ENCODE data around the gene KRT71. TPM values are rescaled to one million over a fixed set of nuclear protein-coding genes. Genes with fewer than 3 reads are reported as not detected.

KRT71 gene
- total and polyA plus RNA-seq, 8 donors, result not detected

GRCh38 chr12:52539821-52540173, 13.1 kb downstream of the KRT71 start:
- peaks cover 7 to 13% (median 9%) of the 10 kb centered on the region in 4 donors for H3K4me1 ChIP-seq
- H3K27me3 ChIP-seq, result no peaks in the 10 kb centered on the region
- no peak for DNase-seq
- TF ChIP-seq POLR2AphosphoS5 (IDR thresholded peaks at IDR 0.05) (no peak), EP300 (IDR thresholded peaks at IDR 0.05) (no peak), POLR2A (IDR thresholded peaks at IDR 0.05) (no peak), CTCF (IDR thresholded peaks at IDR 0.05) (no peak)
- no peak overlapping the region for H3K27ac ChIP-seq
- H3K9me3 ChIP-seq, result no peaks in the 10 kb centered on the region
- WGBS, 5 donors, result 72 to 84% (median 80%) methylated on average over 3 of the region's 3 CpGs
- no peaks in the 10 kb centered on the region for H3K36me3 ChIP-seq
- no peak overlapping the region for H3K4me3 ChIP-seq
- intact Hi-C loops (cut with DNase I; ENCODE audit: low total_unique reads), result no loop called here

- H3K9me3 ChIP-seq, result no peaks in the 10 kb centered on the region
- H3K4me3 ChIP-seq, result no peak overlapping the region
- peaks cover 7 to 13% (median 9%) of the 10 kb centered on the region in 4 donors for H3K4me1 ChIP-seq
- TF ChIP-seq POLR2A (IDR thresholded peaks at IDR 0.05) (no peak), CTCF (IDR thresholded peaks at IDR 0.05) (no peak), EP300 (IDR thresholded peaks at IDR 0.05) (no peak), POLR2AphosphoS5 (IDR thresholded peaks at IDR 0.05) (no peak)
- intact Hi-C loops (cut with DNase I; ENCODE audit: low total_unique reads), result no loop called here
- H3K36me3 ChIP-seq, result no peaks in the 10 kb centered on the region
- WGBS, 5 donors, result 47 to 61% (median 53%) methylated on average over 5 of the region's 5 CpGs
- no peaks in the 10 kb centered on the region for H3K27me3 ChIP-seq
- peak in 1 of 2 donors; percentile 64 for DNase-seq
- no peak overlapping the region for H3K27ac ChIP-seq
Measured at GRCh38 chr12:52539083-52539820, 13.7 kb downstream of the KRT71 start.

DNA sequence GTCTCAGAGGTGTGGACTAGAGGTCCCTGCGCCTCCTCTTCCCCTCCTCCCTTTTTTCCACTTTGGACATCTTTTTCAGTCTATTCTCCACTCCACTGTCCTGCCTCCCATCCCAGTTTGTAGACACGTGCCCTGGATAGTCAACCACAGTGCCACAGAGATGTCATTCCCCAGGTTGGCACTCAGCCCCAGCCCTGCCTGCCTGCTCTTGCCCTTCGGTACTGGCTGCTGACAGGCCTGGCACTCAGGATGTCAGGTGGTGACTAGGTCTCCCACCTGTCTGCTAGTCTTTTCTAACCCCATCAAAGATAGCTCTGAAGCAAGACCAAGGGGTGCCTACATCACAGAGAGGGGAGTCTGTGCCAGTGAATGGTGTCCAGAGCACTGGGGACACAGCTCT, 15.8 kb downstream of the KRT71 start:
- intact Hi-C loops (cut with DNase I; ENCODE audit: low total_unique reads), result no loop called here
- Histone ChIP-seq H3K27ac (no peak overlapping the region), H3K27me3 (no peaks in the 10 kb centered on the region), H3K4me1 (peaks cover 7 to 21% (median 9%) of the 10 kb centered on the region in 4 donors), H3K9me3 (no peaks in the 10 kb centered on the region), H3K36me3 (no peaks in the 10 kb centered on the region), H3K4me3 (no peak overlapping the region)
- 65 to 75% (median 72%) methylated on average over 3 of the region's 3 CpGs for WGBS, 5 donors
- TF ChIP-seq EP300 (IDR thresholded peaks at IDR 0.05), result no peak
- no peak for TF ChIP-seq CTCF (IDR thresholded peaks at IDR 0.05)
- no peak for TF ChIP-seq POLR2AphosphoS5 (IDR thresholded peaks at IDR 0.05)
- TF ChIP-seq POLR2A (IDR thresholded peaks at IDR 0.05), result no peak
- no peak for DNase-seq

DNA sequence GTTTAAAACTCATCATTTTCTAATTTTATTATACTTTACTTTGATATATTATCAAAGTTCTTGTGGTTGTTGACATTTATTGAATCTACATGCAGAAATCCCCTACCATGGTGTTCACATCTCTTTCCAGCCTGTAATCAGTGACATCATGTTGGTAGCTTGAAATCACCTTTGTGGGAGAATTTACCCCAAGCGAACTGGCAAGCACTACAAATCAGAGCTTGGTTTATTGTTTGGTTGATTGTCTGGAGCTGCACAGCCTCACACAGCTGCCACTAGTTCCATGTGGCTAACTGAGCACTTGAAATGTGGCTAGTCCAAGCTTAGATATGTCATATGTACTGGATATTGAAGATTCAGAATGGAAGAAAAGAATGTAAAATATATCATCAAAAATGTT, 17.4 kb downstream of the KRT71 start:
- Histone ChIP-seq H3K27ac (no peak overlapping the region), H3K27me3 (no peaks in the 10 kb centered on the region), H3K4me3 (no peak overlapping the region), H3K36me3 (no peaks in the 10 kb centered on the region), H3K9me3 (no peaks in the 10 kb centered on the region), H3K4me1 (peaks cover 7 to 21% (median 9%) of the 10 kb centered on the region in 4 donors)
- TF ChIP-seq EP300 (IDR thresholded peaks at IDR 0.05), result no peak
- TF ChIP-seq CTCF (IDR thresholded peaks at IDR 0.05), result no peak
- TF ChIP-seq POLR2A (IDR thresholded peaks at IDR 0.05), result no peak
- no peak for TF ChIP-seq POLR2AphosphoS5 (IDR thresholded peaks at IDR 0.05)
- DNase-seq, result no peak
- WGBS, 5 donors, result 0 to 82% (median 45%) methylated on average over 1 of the region's 1 CpG
- intact Hi-C loops (cut with DNase I; ENCODE audit: low total_unique reads), result no loop called here
